Natural killer cell treated with Interleukin-12 subunit alpha and Interleukin-12 subunit beta and Interleukin-15 and Interleukin-18, amount 100 ng/mL, for 72 hours (primary cell): ENCODE results near the gene IRS1. TPM values are rescaled to one million over a fixed set of nuclear protein-coding genes. Genes with fewer than 3 reads are reported as not detected.

ENCODE experiments used
- ATAC-seq, 2 donors: fragments of 150-1000 bp; cut with Tn5 transposase in 1 of 2; sonication (Bioruptor Pico), chemical (Tn5 transposase) in 1 of 2; 2 replicates each; pipeline ENCODE4 v1.10.0; 2021
- DNase-seq: peaks from one replicate; pipeline ENCODE4 v3.0.0; 2022; ENCODE audit warnings: low spot score
- H3K27ac Mint-ChIP-seq, 2 donors: 1 replicate in 1 of 2; 2 replicates in 1 of 2; pipeline ENCODE4 v1.8.0; 2022; ENCODE audit warnings: mixed read lengths in 2 of 2, mild to moderate bottlenecking in 1 of 2, moderate library complexity in 1 of 2
- H3K27me3 Mint-ChIP-seq, 2 donors: 1 replicate in 1 of 2; 2 replicates in 1 of 2; pipeline ENCODE4 v1.8.0; 2022; ENCODE audit warnings: mixed read lengths in 2 of 2
- H3K36me3 Mint-ChIP-seq: one replicate; pipeline ENCODE4 v1.8.0; 2022; ENCODE audit warnings: mixed read lengths
- H3K4me1 Mint-ChIP-seq, 2 donors: 1 replicate in 1 of 2; 2 replicates in 1 of 2; pipeline ENCODE4 v1.8.0; 2022; ENCODE audit warnings: low read depth in 2 of 2, mixed read lengths in 2 of 2, mild to moderate bottlenecking in 1 of 2
- H3K4me3 Mint-ChIP-seq: one replicate; pipeline ENCODE4 v1.8.0; 2022; ENCODE audit warnings: mixed read lengths
- H3K9me3 Mint-ChIP-seq: 2 replicates; pipeline ENCODE4 v1.8.0; 2022; ENCODE audit warnings: mixed read lengths
- total RNA-seq, 2 donors: library from RNA; stranded (reverse); gene quantifications; one replicate each; pipeline ENCODE4 v1.2.3, GENCODE V29; 2022

Gene IRS1
- total RNA-seq, 2 donors from 2014 or later = 0.21 to 0.39 TPM

DNA sequence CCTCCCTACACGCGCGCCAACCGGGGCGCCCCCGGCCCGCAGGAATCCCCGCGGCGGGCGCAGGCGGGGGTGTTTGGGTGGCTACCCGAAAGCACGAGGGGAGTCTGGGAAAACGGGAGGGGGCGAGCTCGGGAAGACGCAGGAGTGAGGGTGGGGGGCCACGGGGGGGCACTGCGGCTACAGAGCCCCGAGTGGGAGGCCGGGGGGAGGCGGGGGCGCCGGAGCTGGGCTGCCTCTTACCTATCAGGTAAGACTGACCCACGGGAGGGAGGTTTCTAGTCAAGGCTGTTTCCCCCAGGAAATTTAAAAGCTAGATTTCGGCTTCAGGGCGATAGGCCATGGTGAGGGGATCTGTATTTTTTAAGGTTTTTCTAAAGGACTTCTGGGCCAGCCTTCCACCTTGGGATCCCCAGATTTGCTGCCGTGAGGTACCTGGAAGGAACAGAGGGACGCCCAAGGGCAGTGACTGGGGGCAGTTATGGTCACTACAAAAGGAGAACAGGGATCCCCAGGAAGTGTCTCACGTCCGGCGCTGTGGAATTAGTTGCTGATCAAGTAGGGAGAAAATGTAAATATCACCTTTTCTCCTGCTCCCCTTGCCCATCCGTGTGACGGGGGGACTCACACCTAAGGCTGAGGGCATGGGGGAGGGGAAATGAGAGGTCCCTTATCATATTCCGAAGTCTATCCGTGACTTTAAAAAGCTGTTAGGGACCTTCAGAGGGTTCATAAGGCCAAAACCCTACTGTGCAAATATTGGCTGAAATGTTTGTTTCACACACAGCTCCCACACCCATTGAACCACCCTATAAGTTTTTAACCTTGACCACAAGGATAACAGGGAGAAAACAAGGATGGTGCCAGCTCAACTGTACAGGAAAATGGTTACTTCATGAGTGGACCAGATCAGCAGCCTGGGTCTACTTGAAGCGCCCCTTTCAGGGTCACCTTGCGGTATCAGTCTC, 638 bp upstream of the IRS1 start:
- Mint-ChIP-seq H3K27me3 (peaks cover 35 to 43% of the 10 kb centered on the region in 2 donors), H3K27ac (no peak overlapping the region), H3K36me3 (no peaks in the 10 kb centered on the region), H3K4me1 (peaks cover 11 to 12% of the 10 kb centered on the region in 2 donors), H3K4me3 (peak overlapping the region; percentile 65), H3K9me3 (no peaks in the 10 kb centered on the region)
- ATAC-seq (no peak), DNase-seq (no peak)

- Mint-ChIP-seq H3K36me3 (no peaks in the 10 kb centered on the region), H3K4me3 (peak overlapping the region; percentile 47), H3K27ac (no peak overlapping the region), H3K27me3 (peaks cover 31 to 36% of the 10 kb centered on the region in 2 donors), H3K9me3 (no peaks in the 10 kb centered on the region), H3K4me1 (peaks cover 11 to 12% of the 10 kb centered on the region in 2 donors)
- DNase-seq (no peak), ATAC-seq (peak; percentile 5 to 36)
These were observed 1.0 kb downstream of the IRS1 start for GRCh38 chr2:226798422-226799210.

DNA sequence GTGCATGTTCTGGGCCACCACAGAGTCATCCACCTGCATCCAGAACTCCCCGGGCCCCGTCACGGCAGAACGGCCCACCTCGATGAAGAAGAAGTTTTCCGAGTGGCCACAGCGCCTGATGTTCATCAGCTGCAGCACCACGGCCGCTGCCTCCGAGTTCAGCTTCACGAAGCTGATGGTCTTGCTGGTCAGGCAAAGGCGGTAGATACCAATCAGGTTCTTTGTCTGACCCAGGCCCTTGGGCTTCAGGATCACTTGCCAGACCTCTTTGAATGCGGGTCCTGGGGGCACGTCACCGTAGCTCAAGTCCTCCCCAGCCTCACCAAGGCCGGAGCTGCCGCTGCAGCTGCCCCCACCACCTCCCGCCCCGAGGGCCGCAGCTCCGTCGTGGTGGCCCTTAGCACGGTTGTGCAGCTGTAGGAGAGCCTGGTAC, 1.6 kb downstream of the IRS1 start:
- Mint-ChIP-seq H3K27me3 (peaks cover 27 to 30% of the 10 kb centered on the region in 2 donors), H3K27ac (no peak overlapping the region), H3K36me3 (no peaks in the 10 kb centered on the region), H3K4me1 (peaks cover 11 to 12% of the 10 kb centered on the region in 2 donors), H3K9me3 (no peaks in the 10 kb centered on the region), H3K4me3 (peak overlapping the region; percentile 47)
- ATAC-seq = no peak
- DNase-seq = no peak

- H3K9me3 Mint-ChIP-seq = no peaks in the 10 kb centered on the region
- no peak overlapping the region for H3K27ac Mint-ChIP-seq
These were observed 2.2 kb downstream of the IRS1 start for GRCh38 chr2:226797289-226797988.

DNA sequence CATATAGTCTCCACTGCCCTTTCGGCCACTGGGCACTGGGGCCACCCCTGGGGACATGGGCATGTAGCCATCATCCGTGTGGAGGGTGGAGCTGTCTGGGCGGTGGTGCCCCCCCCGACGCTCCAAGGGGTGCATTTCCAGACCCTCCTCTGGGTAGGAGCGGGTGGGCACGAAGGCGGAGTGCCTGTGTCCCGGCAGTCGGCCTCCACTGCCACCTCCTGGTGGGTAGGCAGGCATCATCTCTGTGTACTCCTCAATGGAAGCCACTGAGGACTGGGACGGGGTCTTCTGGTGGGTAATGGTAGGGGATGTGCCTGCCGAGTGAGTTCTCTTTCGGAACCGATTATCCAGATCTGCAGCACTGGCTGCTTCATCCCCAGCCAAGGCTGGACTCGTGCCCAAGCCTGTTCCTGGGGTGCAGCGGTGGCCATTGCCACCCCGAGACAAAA, 2.8 kb downstream of the IRS1 start:
- Mint-ChIP-seq H3K27ac (no peak overlapping the region), H3K36me3 (no peaks in the 10 kb centered on the region), H3K4me3 (no peak overlapping the region), H3K27me3 (peaks cover 21 to 22% of the 10 kb centered on the region in 2 donors), H3K9me3 (no peaks in the 10 kb centered on the region), H3K4me1 (peaks cover 13 to 17% of the 10 kb centered on the region in 2 donors)
- ATAC-seq = no peak
- DNase-seq = no peak

More at GRCh38 chr2:226797289-226797988, 2.2 kb downstream of the IRS1 start:
- H3K36me3 Mint-ChIP-seq = no peaks in the 10 kb centered on the region
- no peak for DNase-seq
- H3K27me3 Mint-ChIP-seq = peaks cover 24 to 25% of the 10 kb centered on the region in 2 donors
- H3K4me1 Mint-ChIP-seq = peaks cover 10 to 12% of the 10 kb centered on the region in 2 donors
- ATAC-seq = no peak
- no peak overlapping the region for H3K4me3 Mint-ChIP-seq

GRCh38 chr2:226796012-226796839, 3.4 kb downstream of the IRS1 start:
- no peak overlapping the region for H3K4me3 Mint-ChIP-seq
- peaks cover 11 to 18% of the 10 kb centered on the region in 2 donors for H3K4me1 Mint-ChIP-seq
- H3K27ac Mint-ChIP-seq = no peak overlapping the region
- H3K27me3 Mint-ChIP-seq = peaks cover 15 to 17% of the 10 kb centered on the region in 2 donors
- H3K9me3 Mint-ChIP-seq = no peaks in the 10 kb centered on the region
- no peak for DNase-seq
- ATAC-seq = no peak
- no peaks in the 10 kb centered on the region for H3K36me3 Mint-ChIP-seq

DNA sequence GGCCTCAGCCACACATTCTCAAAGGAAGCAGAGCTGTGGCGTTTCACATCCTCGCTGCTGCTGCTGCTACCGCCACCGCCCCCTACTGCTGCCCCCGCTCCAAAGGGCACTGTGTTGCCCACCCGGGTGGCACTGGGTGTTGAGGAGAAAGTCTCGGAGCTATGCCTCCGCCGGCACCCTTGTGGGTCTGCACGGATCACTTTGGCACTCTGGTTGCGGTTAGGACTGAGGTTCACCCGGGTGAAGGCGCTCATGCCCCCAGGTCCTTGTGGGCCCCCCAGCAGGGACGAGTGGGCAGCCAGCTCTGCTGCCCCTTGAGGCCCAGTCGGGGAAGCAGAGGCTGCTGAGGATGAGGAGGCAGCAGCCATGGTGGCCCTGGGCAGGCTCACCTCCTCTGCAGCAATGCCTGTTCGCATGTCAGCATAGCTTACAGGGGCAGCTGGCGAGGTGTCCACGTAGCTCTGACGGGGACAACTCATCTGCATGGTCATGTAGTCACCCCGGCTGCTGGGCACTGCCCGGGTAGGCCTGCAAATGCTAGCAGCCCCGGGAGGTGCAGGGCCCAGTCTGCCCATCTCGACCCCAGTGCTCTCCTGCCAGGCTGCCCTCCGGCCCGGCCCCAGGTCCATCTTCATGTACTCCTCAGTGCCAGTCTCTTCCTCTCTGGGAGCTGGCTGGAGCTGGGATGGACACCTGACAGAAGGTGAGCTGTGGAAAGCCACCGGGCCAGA, 4.2 kb downstream of the IRS1 start:
- DNase-seq (no peak), ATAC-seq (no peak)
- Mint-ChIP-seq H3K36me3 (no peaks in the 10 kb centered on the region), H3K4me1 (peaks cover 9 to 14% of the 10 kb centered on the region in 2 donors), H3K27me3 (peaks cover 7 to 15% of the 10 kb centered on the region in 2 donors), H3K4me3 (no peak overlapping the region), H3K9me3 (no peaks in the 10 kb centered on the region), H3K27ac (no peak overlapping the region)

DNA sequence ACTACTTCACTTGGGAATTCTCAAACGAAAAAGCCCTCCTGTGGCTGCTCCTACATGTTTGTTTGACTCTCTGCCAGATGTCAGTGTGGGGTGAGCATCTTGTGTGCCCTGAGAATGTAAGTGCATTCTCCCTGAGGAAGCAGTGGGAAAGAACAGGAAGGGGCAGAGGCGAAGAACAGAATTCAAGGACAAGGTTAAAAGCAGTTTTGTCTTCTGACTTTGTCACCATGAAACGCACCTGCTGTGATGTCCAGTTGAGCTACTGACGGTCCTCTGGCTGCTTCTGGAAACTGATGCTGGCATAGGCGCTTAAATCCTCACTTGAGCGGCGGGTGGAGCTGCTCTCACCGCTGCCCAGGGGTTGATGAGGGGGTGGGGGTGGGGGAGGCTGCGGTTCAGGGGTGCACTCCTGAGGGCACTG, 4.9 kb downstream of the IRS1 start:
- no peaks in the 10 kb centered on the region for H3K9me3 Mint-ChIP-seq
- no peak for DNase-seq
- no peak overlapping the region for H3K27ac Mint-ChIP-seq
- peaks cover 6 to 12% of the 10 kb centered on the region in 2 donors for H3K27me3 Mint-ChIP-seq
- ATAC-seq = no peak
- no peaks in the 10 kb centered on the region for H3K36me3 Mint-ChIP-seq
- peaks cover 9 to 10% of the 10 kb centered on the region in 2 donors for H3K4me1 Mint-ChIP-seq
- H3K4me3 Mint-ChIP-seq = no peak overlapping the region

DNA sequence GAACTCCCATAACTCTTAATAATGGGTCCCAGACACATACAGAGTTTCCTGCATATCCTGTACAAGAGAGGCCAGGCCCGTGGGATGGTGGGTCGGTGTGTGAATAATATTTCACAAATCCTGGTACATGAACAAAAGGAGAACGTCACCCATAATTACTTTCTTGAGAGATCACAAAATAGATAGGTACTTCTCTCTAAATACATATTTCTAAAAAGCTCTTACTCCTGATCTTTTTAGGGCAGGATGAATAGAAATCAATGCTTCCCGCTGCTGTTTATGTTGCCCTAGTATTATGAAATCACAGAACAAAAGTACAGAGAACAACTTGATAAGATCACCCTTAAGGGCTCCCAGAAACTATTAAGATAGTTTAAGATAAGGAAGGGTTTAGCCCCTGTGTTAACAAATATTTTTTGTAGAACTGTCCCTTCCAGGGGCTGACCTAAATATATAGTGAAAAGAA, 5.4 kb downstream of the IRS1 start:
- Mint-ChIP-seq H3K4me1 (peaks cover 9 to 10% of the 10 kb centered on the region in 2 donors), H3K27ac (no peak overlapping the region), H3K9me3 (no peaks in the 10 kb centered on the region), H3K36me3 (no peaks in the 10 kb centered on the region), H3K27me3 (peaks cover 9 to 14% of the 10 kb centered on the region in 2 donors), H3K4me3 (no peak overlapping the region)
- DNase-seq (no peak), ATAC-seq (no peak)

- DNase-seq (no peak), ATAC-seq (no peak)
- Mint-ChIP-seq H3K9me3 (no peaks in the 10 kb centered on the region), H3K27me3 (peaks cover 13 to 14% of the 10 kb centered on the region in 2 donors), H3K27ac (no peak overlapping the region), H3K36me3 (no peaks in the 10 kb centered on the region), H3K4me1 (peaks cover 9 to 10% of the 10 kb centered on the region in 2 donors), H3K4me3 (no peak overlapping the region)
These were observed 6.0 kb downstream of the IRS1 start for GRCh38 chr2:226793646-226794045.

- Mint-ChIP-seq H3K27ac (no peak overlapping the region), H3K4me1 (peaks cover 9 to 10% of the 10 kb centered on the region in 2 donors), H3K4me3 (peak overlapping the region; percentile 93), H3K36me3 (no peaks in the 10 kb centered on the region), H3K9me3 (no peaks in the 10 kb centered on the region), H3K27me3 (peaks cover 13 to 15% of the 10 kb centered on the region in 2 donors)
- ATAC-seq = no peak
- DNase-seq = no peak
These were observed 7.3 kb downstream of the IRS1 start for GRCh38 chr2:226792155-226792881.
